HepG2 (cell line): ENCODE measurements around the gene F7. TPM values are rescaled to one million over a fixed set of nuclear protein-coding genes. Genes with fewer than 3 reads are reported as not detected.
A peak's percentile ranks its signal among the peaks of the same experiment; 100 is the strongest.

Experiments used
- BRF2 ChIP-seq: sonication (generic); formaldehyde crosslinking; IDR thresholded peaks from 2 replicates; pipeline ENCODE4 v1.8.1; 2022; ENCODE audit warnings: mild to moderate bottlenecking, missing genetic modification reagents
- CREM ChIP-seq, 2 experiments: sonication (generic) in 1 of 2; formaldehyde crosslinking in 1 of 2; IDR thresholded peaks; 2 replicates each; pipeline versions ENCODE4 v1.4.0 to v1.6.1; 2016 to 2020; ENCODE audit warnings: antibody characterized with exemption in 1 of 2, mild to moderate bottlenecking in 1 of 2, missing genetic modification reagents in 1 of 2
- ERF ChIP-seq: IDR thresholded peaks from 2 replicates; pipeline ENCODE4 v1.6.1; 2018; ENCODE audit warnings: missing biosample characterization, missing genetic modification reagents
- MLXIP ChIP-seq: sonication (generic); formaldehyde crosslinking; IDR thresholded peaks from 2 replicates; pipeline ENCODE4 v1.9.0; 2021; ENCODE audit warnings: missing genetic modification reagents, borderline replicate concordance
- THRA ChIP-seq: sonication (generic); formaldehyde crosslinking; IDR thresholded peaks from 2 replicates; pipeline ENCODE4 v1.4.0; 2020; ENCODE audit warnings: missing genetic modification reagents, borderline replicate concordance
- ZNF407 ChIP-seq: sonication (generic); formaldehyde crosslinking; IDR thresholded peaks from one replicate; pipeline ENCODE4 v1.5.1; 2020; ENCODE audit warnings: mild to moderate bottlenecking, missing genetic modification reagents; ENCODE audit errors: not compliant biosample characterization
- polyA plus RNA-seq, 8 experiments: library from polyadenylated mRNA; depleted of rRNA in 3 of 8; stranded (reverse) in 7 of 8; unstranded in 1 of 8; fragments of >200 nt; fragmentation: Illumina TruSeq in 4 of 8; extraction: Trizol in 4 of 8; gene quantifications; 2 replicates each; pipeline versions ENCODE4 v1.2.1 to v1.2.3, GENCODE V29; 2011 to 2016; ENCODE audit warnings: low read depth in 4 of 8, missing spikeins in 1 of 8, mixed read lengths in 1 of 8; ENCODE audit not compliant: insufficient read depth in 1 of 8
- total RNA-seq, 5 experiments: library from RNA; depleted of rRNA; stranded (reverse); fragments of >200 nt; fragmentation: Illumina TruSeq; extraction: Trizol; gene quantifications; 2 replicates each; pipeline ENCODE4 v1.2.3, GENCODE V29; 2016; ENCODE audit warnings: low read depth in 1 of 5
- TF ChIP-seq, protein P1 (sequence below): IDR thresholded peaks from 2 replicates; pipeline ENCODE4 v1.6.1; 2016; ENCODE audit warnings: low read depth
- TF ChIP-seq, protein P2 (sequence below): sonication (generic); formaldehyde crosslinking; IDR thresholded peaks from 2 replicates; pipeline ENCODE4 v1.5.1; 2020; ENCODE audit warnings: missing genetic modification reagents, mild to moderate bottlenecking, borderline replicate concordance

F7 gene
- total and polyA plus RNA-seq, 2 of the 13 experiments (the other 11 are each of a cell fraction or from before 2014, with no cell fraction given) = 12.6 to 26.5 TPM

DNA sequence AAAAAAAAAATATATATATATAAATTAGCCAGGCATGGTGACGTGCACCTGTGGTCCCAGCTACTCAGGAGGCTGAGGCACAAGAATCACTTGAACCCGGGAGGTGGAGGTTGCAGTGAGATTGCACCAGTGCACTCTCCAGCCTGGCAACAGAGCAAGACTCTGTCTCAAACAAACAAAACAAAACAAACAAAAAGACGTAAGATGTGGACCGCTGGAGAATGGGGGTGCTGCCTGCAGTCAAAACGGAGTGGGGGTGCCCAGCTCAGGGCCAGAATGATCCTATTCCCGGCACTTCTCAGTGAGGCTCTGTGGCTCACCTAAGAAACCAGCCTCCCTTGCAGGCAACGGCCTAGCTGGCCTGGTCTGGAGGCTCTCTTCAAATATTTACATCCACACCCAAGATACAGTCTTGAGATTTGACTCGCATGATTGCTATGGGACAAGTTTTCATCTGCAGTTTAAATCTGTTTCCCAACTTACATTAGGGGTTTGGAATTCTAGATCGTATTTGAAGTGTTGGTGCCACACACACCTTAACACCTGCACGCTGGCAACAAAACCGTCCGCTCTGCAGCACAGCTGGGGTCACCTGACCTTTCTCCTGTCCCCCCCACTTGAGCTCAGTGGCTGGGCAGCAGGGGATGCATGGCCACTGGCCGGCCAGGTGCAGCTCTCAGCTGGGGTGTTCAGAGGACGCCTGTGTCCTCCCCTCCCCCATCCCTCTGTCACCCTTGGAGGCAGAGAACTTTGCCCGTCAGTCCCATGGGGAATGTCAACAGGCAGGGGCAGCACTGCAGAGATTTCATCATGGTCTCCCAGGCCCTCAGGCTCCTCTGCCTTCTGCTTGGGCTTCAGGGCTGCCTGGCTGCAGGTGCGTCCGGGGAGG is at the start of gene F7 (continued):
- TF ChIP-seq, protein P1, sequence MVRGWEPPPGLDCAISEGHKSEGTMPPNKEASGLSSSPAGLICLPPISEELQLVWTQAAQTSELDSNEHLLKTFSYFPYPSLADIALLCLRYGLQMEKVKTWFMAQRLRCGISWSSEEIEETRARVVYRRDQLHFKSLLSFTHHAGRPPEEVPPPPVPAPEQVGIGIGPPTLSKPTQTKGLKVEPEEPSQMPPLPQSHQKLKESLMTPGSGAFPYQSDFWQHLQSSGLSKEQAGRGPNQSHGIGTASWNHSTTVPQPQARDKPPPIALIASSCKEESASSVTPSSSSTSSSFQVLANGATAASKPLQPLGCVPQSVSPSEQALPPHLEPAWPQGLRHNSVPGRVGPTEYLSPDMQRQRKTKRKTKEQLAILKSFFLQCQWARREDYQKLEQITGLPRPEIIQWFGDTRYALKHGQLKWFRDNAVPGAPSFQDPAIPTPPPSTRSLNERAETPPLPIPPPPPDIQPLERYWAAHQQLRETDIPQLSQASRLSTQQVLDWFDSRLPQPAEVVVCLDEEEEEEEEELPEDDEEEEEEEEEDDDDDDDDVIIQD = no peak
- TF ChIP-seq, protein P2, sequence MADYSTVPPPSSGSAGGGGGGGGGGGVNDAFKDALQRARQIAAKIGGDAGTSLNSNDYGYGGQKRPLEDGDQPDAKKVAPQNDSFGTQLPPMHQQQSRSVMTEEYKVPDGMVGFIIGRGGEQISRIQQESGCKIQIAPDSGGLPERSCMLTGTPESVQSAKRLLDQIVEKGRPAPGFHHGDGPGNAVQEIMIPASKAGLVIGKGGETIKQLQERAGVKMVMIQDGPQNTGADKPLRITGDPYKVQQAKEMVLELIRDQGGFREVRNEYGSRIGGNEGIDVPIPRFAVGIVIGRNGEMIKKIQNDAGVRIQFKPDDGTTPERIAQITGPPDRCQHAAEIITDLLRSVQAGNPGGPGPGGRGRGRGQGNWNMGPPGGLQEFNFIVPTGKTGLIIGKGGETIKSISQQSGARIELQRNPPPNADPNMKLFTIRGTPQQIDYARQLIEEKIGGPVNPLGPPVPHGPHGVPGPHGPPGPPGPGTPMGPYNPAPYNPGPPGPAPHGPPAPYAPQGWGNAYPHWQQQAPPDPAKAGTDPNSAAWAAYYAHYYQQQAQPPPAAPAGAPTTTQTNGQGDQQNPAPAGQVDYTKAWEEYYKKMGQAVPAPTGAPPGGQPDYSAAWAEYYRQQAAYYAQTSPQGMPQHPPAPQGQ = no peak
- TF ChIP-seq BRF2 (CRISPR knock-in tag) = 0 out of 2 replicates have a peak, but pooled peaks have one; percentile 56
- TF ChIP-seq THRA (CRISPR knock-in tag) = peak; percentile 86; the same call in 1 of the 2 replicates
- TF ChIP-seq CREM (IDR thresholded peaks at IDR 0.05) = peak; percentile 61; the same call in 1 of the 2 replicates
- no peak for TF ChIP-seq CREM (CRISPR knock-in tag; IDR thresholded peaks at IDR 0.05)
- TF ChIP-seq MLXIP (CRISPR knock-in tag) = no peak
- TF ChIP-seq ERF (CRISPR knock-in tag) = peak; percentile 84; the same call in 1 of the 2 replicates
- peak; percentile 22 for TF ChIP-seq ZNF407 (CRISPR knock-in tag)
